ENCODE data around the gene ARID1A. TPM values are rescaled to one million over a fixed set of nuclear protein-coding genes. Genes with fewer than 3 reads are reported as not detected.

The ARID1A gene
- total and polyA plus RNA-seq, 2 experiments from 2014 or later = 8.2 to 13.4 TPM

DNA sequence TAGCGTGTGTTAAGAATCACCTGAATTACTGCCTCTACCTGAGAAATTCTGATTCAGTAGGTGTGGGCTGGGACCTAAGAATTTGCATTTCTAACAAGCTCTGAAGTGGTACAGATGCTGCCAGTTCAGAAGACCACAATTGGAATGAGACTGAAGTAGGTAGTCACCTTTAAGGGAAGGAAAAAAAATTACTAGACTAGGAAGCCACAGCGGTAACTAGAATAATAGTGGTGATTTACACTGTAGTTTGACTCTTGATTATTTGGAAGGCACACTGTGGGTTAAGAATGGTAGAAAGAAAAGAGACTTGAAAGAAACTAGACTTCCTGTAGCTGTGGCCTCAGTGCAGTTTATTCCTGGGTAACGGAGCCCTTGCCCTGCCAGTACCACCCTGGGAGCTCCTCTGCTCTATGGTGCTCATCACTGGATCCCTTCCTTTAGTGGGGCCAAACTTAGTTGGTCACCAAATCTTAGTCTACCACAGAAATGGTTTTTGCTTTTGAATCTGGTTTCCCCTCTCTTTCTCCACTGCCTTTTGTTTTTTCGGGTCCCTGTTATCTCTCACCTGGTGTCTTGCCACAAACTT lies 43.6 kb downstream of the ARID1A start:
- H3K4me1 ChIP-seq (ENCODE audit: insufficient read depth) = peaks cover 20% of the 10 kb centered on the region
- H3F3A ChIP-seq (ENCODE audit: insufficient read depth) = peaks cover 37% of the 10 kb centered on the region
- no peaks in the 10 kb centered on the region for H3K9me2 ChIP-seq (ENCODE audit: insufficient read depth)
- H4K20me1 ChIP-seq (ENCODE audit: insufficient read depth) = 0 out of 2 replicates have a peak, but pooled peaks cover 4% of the 10 kb centered on the region
- no peak for TF ChIP-seq EZH2phosphoT487 (IDR thresholded peaks at IDR 0.05; ENCODE audit: insufficient read depth, low read depth)
- no peak for TF ChIP-seq EZH2 (IDR thresholded peaks at IDR 0.05; ENCODE audit: insufficient read depth, poor library complexity, severe bottlenecking)
- H3K27ac ChIP-seq = no peak overlapping the region
- 0 out of 2 replicates have a peak, but pooled peaks cover 10% of the 10 kb centered on the region for H3K36me3 ChIP-seq (ENCODE audit: low read depth)
- peaks cover 94% of the 10 kb centered on the region for H3K79me2 ChIP-seq (ENCODE audit: insufficient read depth)
- no peak overlapping the region for H3K4me3 ChIP-seq
- 95 to 97% methylated on average over 4 of the region's 4 CpGs for WGBS, 2 experiments (ENCODE audit: low coverage in 1 of 2, low lambda C conversion rate in 2 of 2, missing lambda C conversion rate in 2 of 2)
- in situ Hi-C loops (cut with MboI) = no loop called here
- H3K27me3 ChIP-seq (replicated peaks; ENCODE audit: insufficient read depth) = no peaks in the 10 kb centered on the region
- H2AFZ ChIP-seq = no peak overlapping the region
- no peak for DNase-seq
- H3K9me3 ChIP-seq (ENCODE audit: low read depth) = no peaks in the 10 kb centered on the region
- H3K9ac ChIP-seq = no peak overlapping the region
- no peak overlapping the region for H3K4me2 ChIP-seq (ENCODE audit: unreplicated experiment)

- Histone ChIP-seq H3K79me2 (ENCODE audit: insufficient read depth) (peaks cover 99% of the 10 kb centered on the region), H3K27ac (no peak overlapping the region), H3K36me3 (ENCODE audit: low read depth) (0 out of 2 replicates have a peak, but pooled peaks cover 10% of the 10 kb centered on the region)
These were observed 44.3 kb downstream of the ARID1A start for GRCh38 chr1:26740023-26740634.

GRCh38 chr1:26740952-26741351 lies 45.1 kb downstream of the ARID1A start:
- Histone ChIP-seq H3F3A (ENCODE audit: insufficient read depth) (peaks cover 37% of the 10 kb centered on the region), H3K27ac (no peak overlapping the region), H3K27me3 (replicated peaks; ENCODE audit: insufficient read depth) (no peaks in the 10 kb centered on the region), H2AFZ (no peak overlapping the region), H3K79me2 (ENCODE audit: insufficient read depth) (peaks cover 99% of the 10 kb centered on the region), H3K9ac (no peak overlapping the region), H3K4me3 (no peak overlapping the region), H3K9me2 (ENCODE audit: insufficient read depth) (no peaks in the 10 kb centered on the region), H4K20me1 (ENCODE audit: insufficient read depth) (0 out of 2 replicates have a peak, but pooled peaks cover 4% of the 10 kb centered on the region), H3K36me3 (ENCODE audit: low read depth) (0 out of 2 replicates have a peak, but pooled peaks cover 10% of the 10 kb centered on the region), H3K4me2 (ENCODE audit: unreplicated experiment) (no peak overlapping the region), H3K9me3 (ENCODE audit: low read depth) (no peaks in the 10 kb centered on the region), H3K4me1 (ENCODE audit: insufficient read depth) (peaks cover 24% of the 10 kb centered on the region)
- TF ChIP-seq EZH2 (IDR thresholded peaks at IDR 0.05; ENCODE audit: insufficient read depth, poor library complexity, severe bottlenecking) = no peak
- no peak for TF ChIP-seq EZH2phosphoT487 (IDR thresholded peaks at IDR 0.05; ENCODE audit: insufficient read depth, low read depth)
- in situ Hi-C loops (cut with MboI) = no loop called here
- 52 to 55% methylated on average over 5 of the region's 5 CpGs for WGBS, 2 experiments (ENCODE audit: low coverage in 1 of 2, low lambda C conversion rate in 2 of 2, missing lambda C conversion rate in 2 of 2)
- no peak for DNase-seq

More at GRCh38 chr1:26740023-26740634, 44.3 kb downstream of the ARID1A start:
- in situ Hi-C loops (cut with MboI) = no loop called here
- peaks cover 20% of the 10 kb centered on the region for H3K4me1 ChIP-seq (ENCODE audit: insufficient read depth)
- no peak overlapping the region for H3K4me2 ChIP-seq (ENCODE audit: unreplicated experiment)
- H2AFZ ChIP-seq = no peak overlapping the region
- peaks cover 37% of the 10 kb centered on the region for H3F3A ChIP-seq (ENCODE audit: insufficient read depth)
- no peak for TF ChIP-seq EZH2 (IDR thresholded peaks at IDR 0.05; ENCODE audit: insufficient read depth, poor library complexity, severe bottlenecking)
- TF ChIP-seq EZH2phosphoT487 (IDR thresholded peaks at IDR 0.05; ENCODE audit: insufficient read depth, low read depth) = no peak
- H3K4me3 ChIP-seq = no peak overlapping the region
- H3K9me2 ChIP-seq (ENCODE audit: insufficient read depth) = no peaks in the 10 kb centered on the region
- no peaks in the 10 kb centered on the region for H3K9me3 ChIP-seq (ENCODE audit: low read depth)
- no peaks in the 10 kb centered on the region for H3K27me3 ChIP-seq (replicated peaks; ENCODE audit: insufficient read depth)
- 50 to 62% methylated on average over 3 of the region's 3 CpGs for WGBS, 2 experiments (ENCODE audit: low coverage in 1 of 2, low lambda C conversion rate in 2 of 2, missing lambda C conversion rate in 2 of 2)
- 0 out of 2 replicates have a peak, but pooled peaks cover 4% of the 10 kb centered on the region for H4K20me1 ChIP-seq (ENCODE audit: insufficient read depth)
- DNase-seq = no peak
- H3K9ac ChIP-seq = no peak overlapping the region

- Histone ChIP-seq H3K4me2 (ENCODE audit: unreplicated experiment) (peak overlapping the region; percentile 60), H3K27me3 (replicated peaks; ENCODE audit: insufficient read depth) (no peaks in the 10 kb centered on the region), H3K9me2 (ENCODE audit: insufficient read depth) (no peaks in the 10 kb centered on the region), H4K20me1 (ENCODE audit: insufficient read depth) (0 out of 2 replicates have a peak, but pooled peaks cover 4% of the 10 kb centered on the region), H3K79me2 (ENCODE audit: insufficient read depth) (peaks cover 99% of the 10 kb centered on the region), H3F3A (ENCODE audit: insufficient read depth) (peaks cover 37% of the 10 kb centered on the region), H2AFZ (no peak overlapping the region), H3K4me3 (no peak overlapping the region), H3K9ac (no peak overlapping the region), H3K4me1 (ENCODE audit: insufficient read depth) (peaks cover 24% of the 10 kb centered on the region), H3K27ac (peak overlapping the region; percentile 76), H3K9me3 (ENCODE audit: low read depth) (no peaks in the 10 kb centered on the region), H3K36me3 (ENCODE audit: low read depth) (0 out of 2 replicates have a peak, but pooled peaks cover 4% of the 10 kb centered on the region)
- no peak for DNase-seq
- in situ Hi-C loops (cut with MboI) = no loop called here
- 97 to 98% methylated on average over 8 of the region's 8 CpGs for WGBS, 2 experiments (ENCODE audit: low coverage in 1 of 2, low lambda C conversion rate in 2 of 2, missing lambda C conversion rate in 2 of 2)
- TF ChIP-seq EZH2 (IDR thresholded peaks at IDR 0.05; ENCODE audit: insufficient read depth, poor library complexity, severe bottlenecking) = no peak
These were observed 47.7 kb downstream of the ARID1A start for GRCh38 chr1:26743426-26744059.
